ENCODE data around the gene LITAF. TPM values are rescaled to one million over a fixed set of nuclear protein-coding genes. Genes with fewer than 3 reads are reported as not detected.

The LITAF gene
- total RNA-seq, 1 donor from 2014 or later, result 70.9 TPM

GRCh38 chr16:11529285-11529684 is 57.4 kb downstream of the LITAF start:
- H3K9me3 Mint-ChIP-seq (ENCODE audit: unreplicated experiment), result no peaks in the 10 kb centered on the region
- no peak overlapping the region for H3K27ac Mint-ChIP-seq (ENCODE audit: unreplicated experiment)
- H3K27me3 Mint-ChIP-seq (ENCODE audit: unreplicated experiment), result peaks cover 4% of the 10 kb centered on the region
- DNase-seq (ENCODE audit: low spot score), result no peak
- no peak for TF ChIP-seq CTCF (IDR thresholded peaks at IDR 0.05; ENCODE audit: unreplicated experiment)
- peaks cover 10% of the 10 kb centered on the region for H3K4me1 Mint-ChIP-seq (ENCODE audit: unreplicated experiment)
- H3K36me3 Mint-ChIP-seq (ENCODE audit: low read depth, unreplicated experiment), result no peaks in the 10 kb centered on the region
- H3K4me3 Mint-ChIP-seq (ENCODE audit: unreplicated experiment), result no peak overlapping the region

DNA sequence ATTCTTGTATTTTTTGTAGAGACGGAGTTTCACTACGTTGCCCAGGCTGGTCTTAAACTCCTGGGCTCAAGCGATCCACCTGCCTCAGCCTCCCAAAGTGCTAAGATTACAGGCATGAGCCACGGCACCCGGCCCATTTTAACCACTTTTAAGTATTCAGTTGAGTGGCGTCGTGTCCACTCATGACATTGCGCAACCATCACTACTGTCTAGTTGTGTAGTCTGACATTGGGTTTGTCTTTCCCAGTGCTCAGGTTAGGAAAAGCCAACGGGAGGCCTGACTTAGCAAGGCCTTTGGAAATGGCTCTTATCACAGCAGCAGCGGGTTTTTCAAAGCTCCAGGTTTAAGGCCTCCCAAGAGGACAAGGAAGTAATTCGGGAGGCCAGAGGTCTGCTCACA is 58.7 kb downstream of the LITAF start:
- H3K27ac Mint-ChIP-seq (ENCODE audit: unreplicated experiment), result no peak overlapping the region
- no peaks in the 10 kb centered on the region for H3K36me3 Mint-ChIP-seq (ENCODE audit: low read depth, unreplicated experiment)

GRCh38 chr16:11526655-11527350 is 59.9 kb downstream of the LITAF start:
- Mint-ChIP-seq H3K4me1 (ENCODE audit: unreplicated experiment) (peaks cover 4% of the 10 kb centered on the region), H3K27ac (ENCODE audit: unreplicated experiment) (no peak overlapping the region), H3K36me3 (ENCODE audit: low read depth, unreplicated experiment) (no peaks in the 10 kb centered on the region), H3K27me3 (ENCODE audit: unreplicated experiment) (peaks cover 3% of the 10 kb centered on the region), H3K9me3 (ENCODE audit: unreplicated experiment) (no peaks in the 10 kb centered on the region), H3K4me3 (ENCODE audit: unreplicated experiment) (no peak overlapping the region)
- TF ChIP-seq CTCF (IDR thresholded peaks at IDR 0.05; ENCODE audit: unreplicated experiment), result no peak
- no peak for DNase-seq (ENCODE audit: low spot score)

More for the DNA sequence above, 58.7 kb downstream of the LITAF start:
- Mint-ChIP-seq H3K4me1 (ENCODE audit: unreplicated experiment) (peaks cover 4% of the 10 kb centered on the region), H3K9me3 (ENCODE audit: unreplicated experiment) (no peaks in the 10 kb centered on the region), H3K4me3 (ENCODE audit: unreplicated experiment) (no peak overlapping the region), H3K27me3 (ENCODE audit: unreplicated experiment) (peaks cover 4% of the 10 kb centered on the region)
- no peak for DNase-seq (ENCODE audit: low spot score)
- no peak for TF ChIP-seq CTCF (IDR thresholded peaks at IDR 0.05; ENCODE audit: unreplicated experiment)

DNA sequence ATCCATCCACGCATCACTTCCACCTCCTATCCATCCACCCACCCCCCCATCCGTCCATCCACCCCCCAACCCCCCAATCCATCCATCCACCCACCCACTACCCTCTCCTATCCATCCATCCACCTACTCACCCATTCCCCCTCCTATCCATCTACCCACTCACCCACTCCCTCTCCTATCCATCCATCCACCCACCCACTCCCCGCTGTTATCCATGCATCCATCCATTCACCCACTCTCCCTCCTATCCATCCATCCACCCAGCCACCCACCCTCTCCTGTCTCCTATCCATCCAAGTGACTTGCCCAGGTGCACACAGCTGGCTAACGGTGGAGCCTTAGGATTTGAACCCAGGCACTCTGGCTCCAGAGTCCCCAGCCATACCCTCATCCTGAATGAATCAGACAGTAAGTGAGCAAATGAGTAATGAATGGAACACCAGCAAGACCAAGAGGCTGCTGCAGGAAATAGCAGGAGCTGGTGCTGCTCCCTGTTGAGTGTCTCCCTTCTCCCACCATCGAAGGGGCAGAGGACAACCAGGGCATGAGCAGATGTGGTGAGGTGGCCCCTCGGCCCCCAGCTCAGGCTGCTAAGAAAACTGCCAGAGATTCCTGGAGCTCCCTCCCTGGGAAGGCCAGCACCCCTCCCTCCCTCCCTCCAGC is 62.5 kb downstream of the LITAF start:
- DNase-seq (ENCODE audit: low spot score), result no peak
- no peak for TF ChIP-seq CTCF (IDR thresholded peaks at IDR 0.05; ENCODE audit: unreplicated experiment)
- Mint-ChIP-seq H3K4me1 (ENCODE audit: unreplicated experiment) (peaks cover 2% of the 10 kb centered on the region), H3K9me3 (ENCODE audit: unreplicated experiment) (no peaks in the 10 kb centered on the region), H3K36me3 (ENCODE audit: low read depth, unreplicated experiment) (no peaks in the 10 kb centered on the region), H3K27ac (ENCODE audit: unreplicated experiment) (no peak overlapping the region), H3K4me3 (ENCODE audit: unreplicated experiment) (no peak overlapping the region), H3K27me3 (ENCODE audit: unreplicated experiment) (peaks cover 2% of the 10 kb centered on the region)

DNA sequence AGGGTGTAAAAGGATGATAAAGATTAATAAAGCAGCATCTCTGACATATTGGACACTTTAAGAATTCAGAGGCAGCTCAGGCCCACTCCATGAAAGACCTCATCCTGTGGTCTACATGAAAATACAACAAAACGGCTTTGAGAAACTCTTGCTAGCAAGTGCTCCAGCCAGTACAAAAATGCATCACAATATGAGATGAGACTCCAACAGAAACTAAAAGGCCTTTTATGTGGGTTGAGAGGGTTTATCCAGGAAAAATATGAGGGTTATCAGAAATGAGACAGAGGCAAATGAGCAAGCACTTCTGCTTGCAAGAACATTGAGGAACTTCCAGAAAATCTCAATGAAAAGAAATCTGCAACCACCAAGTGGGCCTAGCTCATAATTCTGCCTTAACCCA is 65.7 kb downstream of the LITAF start:
- Mint-ChIP-seq H3K27me3 (ENCODE audit: unreplicated experiment) (peaks cover 4% of the 10 kb centered on the region), H3K4me1 (ENCODE audit: unreplicated experiment) (peaks cover 4% of the 10 kb centered on the region)

More for the DNA sequence above, 65.7 kb downstream of the LITAF start:
- Mint-ChIP-seq H3K36me3 (ENCODE audit: low read depth, unreplicated experiment) (no peaks in the 10 kb centered on the region), H3K27ac (ENCODE audit: unreplicated experiment) (no peak overlapping the region), H3K9me3 (ENCODE audit: unreplicated experiment) (no peaks in the 10 kb centered on the region), H3K4me3 (ENCODE audit: unreplicated experiment) (no peak overlapping the region)
- no peak for TF ChIP-seq CTCF (IDR thresholded peaks at IDR 0.05; ENCODE audit: unreplicated experiment)
- DNase-seq (ENCODE audit: low spot score), result no peak
